DND-41 (cell line): Measurements from ENCODE around the gene C3orf18.

Experiments
- ATAC-seq: fragments of 200-7000 bp; cut with Tn5 transposase; 3 replicates; pipeline ENCODE4 v1.9.1; 2021; ENCODE audit warnings: low read depth; ENCODE audit not compliant: insufficient read depth
- DNase-seq: peaks from one replicate; pipeline ENCODE4 v3.0.0-alpha.2; 2020
- H2AFZ ChIP-seq: 2 replicates; pipeline ENCODE4 v1.6.0; 2012; ENCODE audit warnings: low read depth, low read length
- H3K27ac ChIP-seq: 2 replicates; pipeline ENCODE4 v1.5.1; 2012; ENCODE audit warnings: low read length, inconsistent platforms
- H3K27me3 ChIP-seq: fragments of 200-600 bp; sonication (generic); 2 replicates; pipeline ENCODE4 v1.6.0; 2012; ENCODE audit warnings: low read length, mild to moderate bottlenecking, inconsistent platforms; ENCODE audit not compliant: insufficient read depth, poor library complexity
- H3K36me3 ChIP-seq: 2 replicates; pipeline ENCODE4 v1.5.1; 2012; ENCODE audit warnings: low read length, inconsistent platforms; ENCODE audit not compliant: insufficient read depth
- H3K4me1 ChIP-seq: 2 replicates; pipeline ENCODE4 v1.5.1; 2012; ENCODE audit warnings: mild to moderate bottlenecking, low read length; ENCODE audit not compliant: insufficient read depth
- H3K4me2 ChIP-seq: 2 replicates; pipeline ENCODE4 v1.6.0; 2012; ENCODE audit warnings: mild to moderate bottlenecking, moderate library complexity, low read length, inconsistent platforms; ENCODE audit not compliant: insufficient read depth
- H3K4me3 ChIP-seq, 2 experiments: fragments of 200-600 bp in 1 of 2; shearing (Covaris generic) in 1 of 2; 2 replicates each; pipeline ENCODE4 v1.5.1; 2012 to 2016; ENCODE audit warnings: inconsistent platforms in 2 of 2, low read length in 2 of 2, mild to moderate bottlenecking in 2 of 2, low read depth in 1 of 2, moderate library complexity in 1 of 2
- H3K79me2 ChIP-seq: 2 replicates; pipeline ENCODE4 v1.6.0; 2012; ENCODE audit warnings: low read length, inconsistent platforms; ENCODE audit not compliant: insufficient read depth
- H3K9ac ChIP-seq: 2 replicates; pipeline ENCODE4 v1.6.0; 2012; ENCODE audit warnings: low read depth, mild to moderate bottlenecking, inconsistent platforms, low read length, moderate library complexity
- H3K9me3 ChIP-seq: 2 replicates; pipeline ENCODE4 v1.5.1; 2012; ENCODE audit warnings: low read length, moderate library complexity, mild to moderate bottlenecking, inconsistent platforms; ENCODE audit not compliant: insufficient read depth, severe bottlenecking
- H4K20me1 ChIP-seq: 2 replicates; pipeline ENCODE4 v1.6.0; 2012; ENCODE audit warnings: low read length; ENCODE audit not compliant: insufficient read depth
- CTCF ChIP-seq: IDR thresholded peaks from 2 replicates; pipeline ENCODE4 v1.5.1; 2012; ENCODE audit warnings: borderline replicate concordance, low read length, moderate library complexity, mild to moderate bottlenecking; ENCODE audit not compliant: poor library complexity, severe bottlenecking; ENCODE audit errors: extremely low read depth
- EZH2 ChIP-seq: IDR thresholded peaks from 3 replicates; pipeline ENCODE4 v1.6.1; 2012; ENCODE audit warnings: borderline replicate concordance, low read depth, mild to moderate bottlenecking, moderate library complexity, low read length, inconsistent platforms; ENCODE audit not compliant: severe bottlenecking

The C3orf18 gene

GRCh38 chr3:50510325-50510724, 57.2 kb downstream of the C3orf18 start:
- H3K4me2 ChIP-seq: no peak overlapping the region
- DNase-seq: no peak
- ATAC-seq: no peak
- no peaks in the 10 kb centered on the region for H3K4me1 ChIP-seq
- no peaks in the 10 kb centered on the region for H3K9me3 ChIP-seq
- H3K27me3 ChIP-seq: peaks cover 54% of the 10 kb centered on the region
- H3K79me2 ChIP-seq: no peaks in the 10 kb centered on the region
- no peaks in the 10 kb centered on the region for H3K36me3 ChIP-seq
- no peak overlapping the region for H3K9ac ChIP-seq
- no peak overlapping the region for H2AFZ ChIP-seq
- H3K4me3 ChIP-seq: no peak overlapping the region
- H4K20me1 ChIP-seq: peaks cover 17% of the 10 kb centered on the region
- TF ChIP-seq CTCF: no peak
- no peak for TF ChIP-seq EZH2
- no peak overlapping the region for H3K27ac ChIP-seq

GRCh38 chr3:50509715-50510114, 57.8 kb downstream of the C3orf18 start:
- H3K4me1 ChIP-seq: no peaks in the 10 kb centered on the region
- no peak overlapping the region for H3K4me2 ChIP-seq
- H3K27ac ChIP-seq: no peak overlapping the region
- no peaks in the 10 kb centered on the region for H3K9me3 ChIP-seq
- TF ChIP-seq EZH2 (no peak), CTCF (no peak)
- H2AFZ ChIP-seq: no peak overlapping the region
- peaks cover 54% of the 10 kb centered on the region for H3K27me3 ChIP-seq
- DNase-seq: no peak
- H4K20me1 ChIP-seq: peaks cover 17% of the 10 kb centered on the region
- H3K36me3 ChIP-seq: no peaks in the 10 kb centered on the region
- no peaks in the 10 kb centered on the region for H3K79me2 ChIP-seq
- no peak for ATAC-seq
- no peak overlapping the region for H3K4me3 ChIP-seq
- no peak overlapping the region for H3K9ac ChIP-seq

DNA sequence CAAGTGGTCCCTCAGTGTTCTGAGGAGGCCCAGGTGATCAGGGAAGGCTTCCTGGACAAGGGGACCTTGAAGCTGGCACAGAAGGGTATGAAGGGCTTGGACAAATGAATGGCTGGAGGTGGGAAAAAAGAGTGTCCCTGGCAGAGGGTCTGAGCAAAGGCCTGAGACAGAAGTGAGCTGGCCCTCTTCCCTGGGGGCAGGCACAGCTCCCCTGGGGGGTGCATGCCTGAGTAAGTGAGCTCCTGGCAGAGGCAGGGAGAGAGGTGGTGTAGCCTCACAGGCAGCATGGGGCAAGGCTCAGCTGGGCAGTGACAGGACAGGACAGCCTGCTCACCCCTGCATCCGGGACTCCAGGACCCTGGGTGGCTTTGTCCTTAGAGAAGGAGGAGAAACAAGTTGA, 58.7 kb downstream of the C3orf18 start:
- Histone ChIP-seq H3K4me3 (no peak overlapping the region), H3K27ac (no peak overlapping the region), H3K9ac (no peak overlapping the region), H3K27me3 (peaks cover 55% of the 10 kb centered on the region), H2AFZ (no peak overlapping the region), H3K36me3 (no peaks in the 10 kb centered on the region), H3K4me2 (no peak overlapping the region), H3K79me2 (no peaks in the 10 kb centered on the region), H3K4me1 (no peaks in the 10 kb centered on the region), H4K20me1 (peaks cover 21% of the 10 kb centered on the region), H3K9me3 (no peaks in the 10 kb centered on the region)
- no peak for ATAC-seq
- DNase-seq: no peak
- TF ChIP-seq EZH2: no peak
- no peak for TF ChIP-seq CTCF
